ENCODE data around the gene ERVFRD-1.

The ERVFRD-1 gene

DNA sequence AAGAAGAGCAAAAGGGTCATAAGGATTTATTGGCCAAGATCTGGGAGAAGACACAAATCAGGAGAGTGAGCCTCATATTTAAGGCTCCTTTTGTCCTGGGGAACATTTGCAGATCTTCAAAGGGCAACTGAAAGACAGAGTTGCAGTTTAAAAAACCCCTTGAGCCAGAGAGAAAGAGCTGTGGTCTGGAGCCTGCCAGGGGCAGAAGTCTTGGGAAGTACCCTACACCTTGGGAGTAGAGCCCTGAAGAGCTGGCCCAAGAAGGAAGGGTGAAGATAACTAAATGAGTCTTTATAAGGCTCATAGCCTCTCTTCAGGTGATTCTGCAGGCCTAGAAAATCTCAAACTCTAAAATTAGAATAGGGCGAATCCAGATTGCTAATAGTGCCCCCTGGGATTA is 40.0 kb upstream of the ERVFRD-1 start:
- Histone ChIP-seq H3K4me3 (replicated peaks; ENCODE audit: low read depth, low read length) (no peak overlapping the region), H3K27me3 (replicated peaks; ENCODE audit: control insufficient read depth, insufficient read depth, low read length) (no peaks in the 10 kb centered on the region), H3K36me3 (ENCODE audit: control insufficient read depth, insufficient read depth, low read length) (no peaks in the 10 kb centered on the region)
- no peak for DNase-seq (ENCODE audit: extremely low read depth, insufficient read length)
- TF ChIP-seq, protein P1, sequence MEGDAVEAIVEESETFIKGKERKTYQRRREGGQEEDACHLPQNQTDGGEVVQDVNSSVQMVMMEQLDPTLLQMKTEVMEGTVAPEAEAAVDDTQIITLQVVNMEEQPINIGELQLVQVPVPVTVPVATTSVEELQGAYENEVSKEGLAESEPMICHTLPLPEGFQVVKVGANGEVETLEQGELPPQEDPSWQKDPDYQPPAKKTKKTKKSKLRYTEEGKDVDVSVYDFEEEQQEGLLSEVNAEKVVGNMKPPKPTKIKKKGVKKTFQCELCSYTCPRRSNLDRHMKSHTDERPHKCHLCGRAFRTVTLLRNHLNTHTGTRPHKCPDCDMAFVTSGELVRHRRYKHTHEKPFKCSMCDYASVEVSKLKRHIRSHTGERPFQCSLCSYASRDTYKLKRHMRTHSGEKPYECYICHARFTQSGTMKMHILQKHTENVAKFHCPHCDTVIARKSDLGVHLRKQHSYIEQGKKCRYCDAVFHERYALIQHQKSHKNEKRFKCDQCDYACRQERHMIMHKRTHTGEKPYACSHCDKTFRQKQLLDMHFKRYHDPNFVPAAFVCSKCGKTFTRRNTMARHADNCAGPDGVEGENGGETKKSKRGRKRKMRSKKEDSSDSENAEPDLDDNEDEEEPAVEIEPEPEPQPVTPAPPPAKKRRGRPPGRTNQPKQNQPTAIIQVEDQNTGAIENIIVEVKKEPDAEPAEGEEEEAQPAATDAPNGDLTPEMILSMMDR (IDR thresholded peaks at IDR 0.05; ENCODE audit: insufficient read depth, low read length, poor library complexity, severe bottlenecking) = no peak

DNA sequence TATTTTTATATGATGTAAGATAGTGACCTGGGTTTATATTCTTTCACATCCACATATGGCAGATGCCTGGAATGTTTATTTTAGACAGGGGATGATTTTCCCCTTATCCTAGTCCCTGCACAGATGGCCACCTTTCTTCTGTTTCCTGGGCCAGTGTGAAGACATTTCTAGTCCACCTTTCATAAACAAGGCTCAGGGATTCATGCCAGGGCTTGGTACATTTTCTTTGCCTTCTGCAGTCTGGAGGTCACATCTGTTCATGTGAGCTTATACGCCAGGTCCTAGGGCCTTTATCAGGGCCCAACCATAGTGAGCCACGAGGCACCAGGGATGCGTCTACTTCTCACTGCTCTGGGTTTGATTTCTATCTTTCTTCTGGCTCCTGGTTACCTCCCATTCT is 38.0 kb upstream of the ERVFRD-1 start:
- no peaks in the 10 kb centered on the region for H3K27me3 ChIP-seq (replicated peaks; ENCODE audit: control insufficient read depth, insufficient read depth, low read length)
- TF ChIP-seq, protein P1 (IDR thresholded peaks at IDR 0.05; ENCODE audit: insufficient read depth, low read length, poor library complexity, severe bottlenecking) = no peak
- H3K36me3 ChIP-seq (ENCODE audit: control insufficient read depth, insufficient read depth, low read length) = no peaks in the 10 kb centered on the region
- DNase-seq (ENCODE audit: extremely low read depth, insufficient read length) = no peak
- H3K4me3 ChIP-seq (replicated peaks; ENCODE audit: low read depth, low read length) = no peak overlapping the region

DNA sequence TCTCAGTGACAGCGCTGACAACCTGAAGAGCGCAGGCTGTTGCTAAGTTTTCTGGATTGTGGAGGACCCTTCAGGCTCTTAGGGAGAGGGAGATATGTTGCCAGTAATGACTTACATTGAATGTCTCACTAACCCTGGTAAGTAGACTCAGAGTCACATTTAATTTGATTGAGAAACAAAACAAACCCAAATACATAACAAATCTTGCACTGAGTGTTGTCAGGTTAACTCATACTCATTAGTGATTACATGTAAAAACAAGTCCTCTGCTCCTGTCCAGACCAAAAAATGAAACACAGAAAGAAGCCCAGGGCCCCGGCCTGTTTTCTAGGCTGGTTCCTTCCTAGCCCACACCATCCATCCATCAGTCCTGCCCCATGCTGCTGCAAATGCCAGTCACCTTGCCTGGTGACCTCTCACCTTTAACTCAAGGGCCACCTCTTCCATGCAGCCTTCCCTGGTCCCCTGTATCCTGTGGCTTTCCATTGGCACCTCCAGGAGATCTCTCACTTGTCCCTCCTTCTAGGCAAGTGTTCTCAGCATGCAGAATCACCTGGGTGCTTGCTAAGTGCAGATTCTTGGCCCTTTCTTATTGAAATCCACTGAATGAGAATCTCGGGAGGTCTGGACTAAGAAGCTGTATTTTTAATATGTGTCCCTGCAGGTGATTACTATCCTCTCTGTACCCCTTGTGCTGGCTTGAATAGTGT is 34.7 kb upstream of the ERVFRD-1 start:
- no peaks in the 10 kb centered on the region for H3K27me3 ChIP-seq (replicated peaks; ENCODE audit: control insufficient read depth, insufficient read depth, low read length)

DNA sequence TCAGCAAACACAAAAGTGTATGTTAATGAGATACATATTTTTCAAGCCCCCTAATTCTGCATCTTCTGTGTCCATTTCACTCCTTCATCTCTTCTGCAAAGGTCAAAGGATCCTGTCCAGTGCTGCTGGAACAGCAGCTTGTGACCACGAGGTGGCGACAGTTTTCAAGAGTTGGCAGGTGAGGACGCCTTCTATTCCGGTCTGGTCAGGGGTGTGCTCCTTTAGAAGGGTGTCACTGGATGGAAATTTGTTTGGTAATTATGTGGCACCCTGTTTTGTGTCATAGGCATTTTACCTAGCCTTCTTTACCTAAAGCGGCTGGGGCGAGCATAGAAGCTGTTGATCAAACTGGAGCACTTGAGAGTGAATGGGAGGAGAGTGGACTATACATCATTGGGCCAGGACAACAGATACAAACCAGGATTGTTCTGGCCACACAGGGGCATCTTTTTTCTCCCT is 32.9 kb upstream of the ERVFRD-1 start:
- H3K27me3 ChIP-seq (replicated peaks; ENCODE audit: control insufficient read depth, insufficient read depth, low read length) = no peaks in the 10 kb centered on the region
- H3K4me3 ChIP-seq (replicated peaks; ENCODE audit: low read depth, low read length) = no peak overlapping the region
- TF ChIP-seq, protein P1 (IDR thresholded peaks at IDR 0.05; ENCODE audit: insufficient read depth, low read length, poor library complexity, severe bottlenecking) = peak; percentile 91
- DNase-seq (ENCODE audit: extremely low read depth, insufficient read length) = no peak
- H3K36me3 ChIP-seq (ENCODE audit: control insufficient read depth, insufficient read depth, low read length) = no peaks in the 10 kb centered on the region

More for the DNA sequence above, 34.7 kb upstream of the ERVFRD-1 start:
- no peak for DNase-seq (ENCODE audit: extremely low read depth, insufficient read length)
- Histone ChIP-seq H3K36me3 (ENCODE audit: control insufficient read depth, insufficient read depth, low read length) (no peaks in the 10 kb centered on the region), H3K4me3 (replicated peaks; ENCODE audit: low read depth, low read length) (no peak overlapping the region)
- TF ChIP-seq, protein P1 (IDR thresholded peaks at IDR 0.05; ENCODE audit: insufficient read depth, low read length, poor library complexity, severe bottlenecking) = no peak

DNA sequence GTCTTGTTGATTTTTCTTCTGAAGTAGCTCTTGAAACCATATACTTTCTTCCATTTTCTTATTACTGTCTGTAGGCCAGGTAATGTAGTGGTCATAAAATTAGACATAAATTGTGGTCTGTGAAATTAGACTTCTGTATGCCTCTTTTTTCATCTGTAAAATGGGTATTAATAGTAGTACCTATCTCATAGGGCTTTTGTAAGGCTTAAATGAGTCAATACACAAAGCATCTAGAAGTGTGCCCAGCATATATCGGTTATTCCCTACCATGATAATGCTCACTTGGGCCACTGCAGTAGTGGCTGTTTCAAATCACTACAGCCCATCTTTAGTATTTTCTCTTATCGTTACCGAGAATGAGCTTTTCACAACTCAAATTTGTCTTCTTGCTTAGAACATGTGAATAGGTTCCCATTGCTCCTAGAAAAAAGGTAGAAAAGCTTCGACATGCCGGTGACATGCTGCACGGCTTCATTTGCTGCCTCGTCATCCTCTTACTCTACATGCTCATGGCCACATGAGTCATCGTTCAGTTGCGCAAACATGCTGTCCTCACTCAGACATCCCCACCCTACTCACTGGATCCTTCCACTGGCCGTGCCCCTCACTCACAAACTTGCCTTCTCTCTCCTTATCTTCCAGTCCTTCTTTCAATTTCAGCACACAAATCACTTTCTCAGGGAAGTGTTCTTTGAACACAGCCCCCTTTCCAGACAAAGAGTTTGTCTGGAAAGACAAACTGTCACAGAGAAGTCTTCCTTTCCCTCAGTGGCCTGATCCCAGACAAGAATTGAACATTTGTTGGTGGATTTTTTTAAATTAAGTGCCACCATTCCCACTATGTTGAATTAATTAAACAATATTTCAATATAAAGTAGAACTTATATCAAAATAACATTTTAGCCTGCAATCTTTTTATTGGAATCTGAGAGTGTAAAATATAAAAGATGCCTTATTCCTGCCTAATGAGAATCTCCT is 32.2 kb upstream of the ERVFRD-1 start:
- TF ChIP-seq, protein P1 (IDR thresholded peaks at IDR 0.05; ENCODE audit: insufficient read depth, low read length, poor library complexity, severe bottlenecking) = no peak
- no peak overlapping the region for H3K4me3 ChIP-seq (replicated peaks; ENCODE audit: low read depth, low read length)
- no peaks in the 10 kb centered on the region for H3K36me3 ChIP-seq (ENCODE audit: control insufficient read depth, insufficient read depth, low read length)
- no peak for DNase-seq (ENCODE audit: extremely low read depth, insufficient read length)
- H3K27me3 ChIP-seq (replicated peaks; ENCODE audit: control insufficient read depth, insufficient read depth, low read length) = no peaks in the 10 kb centered on the region

All from GM06990 (cell line).